B cell (primary cell): ENCODE measurements around the gene ATXN7L3.

Source experiments
- EZH2 ChIP-seq: IDR thresholded peaks from 2 replicates; pipeline ENCODE4 v1.6.1; 2012; ENCODE audit warnings: borderline replicate concordance, low read depth, mild to moderate bottlenecking, moderate library complexity, low read length; ENCODE audit not compliant: insufficient read depth, poor library complexity, severe bottlenecking
- TF ChIP-seq, protein P1 (sequence below): fragments of 200-600 bp; IDR thresholded peaks from one replicate; pipeline ENCODE4 v1.8.0; 2022; ENCODE audit warnings: antibody characterized with exemption, mild to moderate bottlenecking

DNA sequence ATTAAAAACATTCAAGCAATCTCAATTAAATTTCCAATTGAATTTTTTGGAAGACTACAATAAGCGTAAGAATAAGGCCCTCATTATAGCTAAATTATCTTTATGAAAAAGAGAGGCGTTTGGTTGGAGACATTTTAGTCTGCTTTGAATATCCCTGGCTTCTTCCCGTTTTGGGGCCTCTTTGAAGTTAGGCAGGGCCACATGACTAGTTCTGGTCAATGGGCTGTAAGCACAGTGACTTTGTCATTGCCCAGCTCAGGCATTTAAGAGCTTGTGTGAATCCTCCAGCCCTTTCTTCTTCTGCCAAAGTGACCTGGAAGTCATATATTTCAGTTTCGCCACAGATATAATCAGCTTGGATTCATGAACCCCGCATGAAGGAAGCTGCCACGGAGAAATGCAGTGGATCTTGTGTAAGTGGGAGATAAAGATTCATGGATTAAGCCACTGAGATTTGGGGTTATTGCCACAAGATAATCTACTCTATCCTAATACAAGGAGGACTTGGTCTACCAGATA is 41.5 kb upstream of the ATXN7L3 start:
- TF ChIP-seq, protein P1, sequence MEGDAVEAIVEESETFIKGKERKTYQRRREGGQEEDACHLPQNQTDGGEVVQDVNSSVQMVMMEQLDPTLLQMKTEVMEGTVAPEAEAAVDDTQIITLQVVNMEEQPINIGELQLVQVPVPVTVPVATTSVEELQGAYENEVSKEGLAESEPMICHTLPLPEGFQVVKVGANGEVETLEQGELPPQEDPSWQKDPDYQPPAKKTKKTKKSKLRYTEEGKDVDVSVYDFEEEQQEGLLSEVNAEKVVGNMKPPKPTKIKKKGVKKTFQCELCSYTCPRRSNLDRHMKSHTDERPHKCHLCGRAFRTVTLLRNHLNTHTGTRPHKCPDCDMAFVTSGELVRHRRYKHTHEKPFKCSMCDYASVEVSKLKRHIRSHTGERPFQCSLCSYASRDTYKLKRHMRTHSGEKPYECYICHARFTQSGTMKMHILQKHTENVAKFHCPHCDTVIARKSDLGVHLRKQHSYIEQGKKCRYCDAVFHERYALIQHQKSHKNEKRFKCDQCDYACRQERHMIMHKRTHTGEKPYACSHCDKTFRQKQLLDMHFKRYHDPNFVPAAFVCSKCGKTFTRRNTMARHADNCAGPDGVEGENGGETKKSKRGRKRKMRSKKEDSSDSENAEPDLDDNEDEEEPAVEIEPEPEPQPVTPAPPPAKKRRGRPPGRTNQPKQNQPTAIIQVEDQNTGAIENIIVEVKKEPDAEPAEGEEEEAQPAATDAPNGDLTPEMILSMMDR, result no peak
- no peak for TF ChIP-seq EZH2
